ENCODE results near the gene KRT76.

DNA sequence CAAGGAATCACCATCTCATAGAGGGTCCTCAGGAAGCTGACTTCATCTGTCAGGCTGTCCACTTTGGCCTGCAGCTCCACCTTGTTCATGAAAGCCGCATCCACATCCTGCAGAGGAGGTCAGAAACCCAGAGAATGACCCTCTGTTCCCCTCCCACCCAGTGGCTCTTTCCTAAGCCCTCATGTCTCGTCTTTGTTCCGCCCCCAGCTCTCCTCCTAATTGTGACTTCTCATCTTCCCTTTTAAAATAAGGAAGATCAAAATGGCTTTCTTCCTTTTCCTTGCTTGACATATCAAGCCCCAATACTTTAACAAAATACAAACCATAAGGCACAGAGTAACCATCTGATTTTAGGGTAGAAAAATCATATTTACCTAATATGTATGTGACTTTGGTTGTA, 4.4 kb downstream of the KRT76 start:
- TF ChIP-seq, protein P1, sequence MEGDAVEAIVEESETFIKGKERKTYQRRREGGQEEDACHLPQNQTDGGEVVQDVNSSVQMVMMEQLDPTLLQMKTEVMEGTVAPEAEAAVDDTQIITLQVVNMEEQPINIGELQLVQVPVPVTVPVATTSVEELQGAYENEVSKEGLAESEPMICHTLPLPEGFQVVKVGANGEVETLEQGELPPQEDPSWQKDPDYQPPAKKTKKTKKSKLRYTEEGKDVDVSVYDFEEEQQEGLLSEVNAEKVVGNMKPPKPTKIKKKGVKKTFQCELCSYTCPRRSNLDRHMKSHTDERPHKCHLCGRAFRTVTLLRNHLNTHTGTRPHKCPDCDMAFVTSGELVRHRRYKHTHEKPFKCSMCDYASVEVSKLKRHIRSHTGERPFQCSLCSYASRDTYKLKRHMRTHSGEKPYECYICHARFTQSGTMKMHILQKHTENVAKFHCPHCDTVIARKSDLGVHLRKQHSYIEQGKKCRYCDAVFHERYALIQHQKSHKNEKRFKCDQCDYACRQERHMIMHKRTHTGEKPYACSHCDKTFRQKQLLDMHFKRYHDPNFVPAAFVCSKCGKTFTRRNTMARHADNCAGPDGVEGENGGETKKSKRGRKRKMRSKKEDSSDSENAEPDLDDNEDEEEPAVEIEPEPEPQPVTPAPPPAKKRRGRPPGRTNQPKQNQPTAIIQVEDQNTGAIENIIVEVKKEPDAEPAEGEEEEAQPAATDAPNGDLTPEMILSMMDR (IDR thresholded peaks at IDR 0.05; ENCODE audit: low read depth, low read length): no peak
- TF ChIP-seq MYC (IDR thresholded peaks at IDR 0.05; ENCODE audit: low read depth, low read length): no peak
- TF ChIP-seq POLR2A (IDR thresholded peaks at IDR 0.05; ENCODE audit: extremely low read depth, insufficient read length): no peak
- TF ChIP-seq, protein P2, sequence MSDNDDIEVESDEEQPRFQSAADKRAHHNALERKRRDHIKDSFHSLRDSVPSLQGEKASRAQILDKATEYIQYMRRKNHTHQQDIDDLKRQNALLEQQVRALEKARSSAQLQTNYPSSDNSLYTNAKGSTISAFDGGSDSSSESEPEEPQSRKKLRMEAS (IDR thresholded peaks at IDR 0.05; ENCODE audit: low read depth, low read length): no peak

All from NB4 (cell line).